Heart left ventricle (tissue), 13 donors: ENCODE data around the gene RWDD3.

ENCODE experiments used
- POLR2A ChIP-seq, 2 donors: fragments of 450-650 bp; IDR thresholded peaks; one replicate each; pipeline ENCODE4 v1.6.1; 2017; ENCODE audit warnings: antibody characterized with exemption in 2 of 2, mild to moderate bottlenecking in 2 of 2, moderate library complexity in 2 of 2
- TF ChIP-seq, protein P1 (sequence below), 12 donors: fragments of 200-600 bp; sonication (generic) in 4 of 12; IDR thresholded peaks; one replicate each; pipeline versions ENCODE4 v1.5.0 to v1.8.0; 2018 to 2022; ENCODE audit warnings: antibody characterized with exemption in 12 of 12, mild to moderate bottlenecking in 5 of 12
- donor health status: ischemic (EF 13 %, LVEDD 7.1; RV severe dilation, severe dysfunction).
- donor health status: DM: no; HTN: yes; CAD: no.
- donor health status: DM: no; HTN: no; CAD: no.
- donor health status: ischemic (EF 25% LVEDD 6.9; RV normal size, moderate dysfunction).
- donor health status: ischemic (EF 25% LVEDD 5.7; RV mildly dilated, moderate dysfunction).
- donor health status: ischemic (EF 35%, LVEDD 5.7; RV mildly dilated, moderate dysfunction).
- donor health status: nonischemic (EF 11% LVEDD 7.7; RV severe dilation, severe dysfunction).
- donor health status: DM: yes; HTN: yes; CAD: no.
- donor health status: PGD.
- donor health status: ischemic (EF 29% LVEDD 5.4; RV normal size, mild dysfunction).
- donor health status: nonischemic (EF 23%, LVEDD 6.1; RV moderate dilation, normal function).

DNA sequence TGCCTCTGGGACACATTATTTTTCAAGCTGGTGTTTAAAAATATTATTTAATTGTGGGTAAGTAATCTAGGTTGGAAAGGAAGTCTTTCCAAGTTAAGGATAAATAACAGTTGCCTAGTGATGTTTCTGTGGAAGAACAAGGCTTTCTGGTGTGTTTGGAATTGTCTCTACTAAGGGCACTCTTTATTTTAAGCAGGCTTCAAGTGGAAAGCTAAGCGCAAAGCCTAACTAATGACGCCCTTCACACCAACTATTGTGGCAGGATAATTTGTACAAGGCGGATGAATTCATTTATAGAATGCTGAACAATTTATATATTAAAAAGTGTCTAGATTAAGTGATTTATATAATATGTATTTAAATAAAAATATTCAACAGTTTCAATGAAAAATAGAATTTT is 25.1 kb upstream of the RWDD3 start:
- TF ChIP-seq, protein P1, sequence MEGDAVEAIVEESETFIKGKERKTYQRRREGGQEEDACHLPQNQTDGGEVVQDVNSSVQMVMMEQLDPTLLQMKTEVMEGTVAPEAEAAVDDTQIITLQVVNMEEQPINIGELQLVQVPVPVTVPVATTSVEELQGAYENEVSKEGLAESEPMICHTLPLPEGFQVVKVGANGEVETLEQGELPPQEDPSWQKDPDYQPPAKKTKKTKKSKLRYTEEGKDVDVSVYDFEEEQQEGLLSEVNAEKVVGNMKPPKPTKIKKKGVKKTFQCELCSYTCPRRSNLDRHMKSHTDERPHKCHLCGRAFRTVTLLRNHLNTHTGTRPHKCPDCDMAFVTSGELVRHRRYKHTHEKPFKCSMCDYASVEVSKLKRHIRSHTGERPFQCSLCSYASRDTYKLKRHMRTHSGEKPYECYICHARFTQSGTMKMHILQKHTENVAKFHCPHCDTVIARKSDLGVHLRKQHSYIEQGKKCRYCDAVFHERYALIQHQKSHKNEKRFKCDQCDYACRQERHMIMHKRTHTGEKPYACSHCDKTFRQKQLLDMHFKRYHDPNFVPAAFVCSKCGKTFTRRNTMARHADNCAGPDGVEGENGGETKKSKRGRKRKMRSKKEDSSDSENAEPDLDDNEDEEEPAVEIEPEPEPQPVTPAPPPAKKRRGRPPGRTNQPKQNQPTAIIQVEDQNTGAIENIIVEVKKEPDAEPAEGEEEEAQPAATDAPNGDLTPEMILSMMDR (IDR thresholded peaks at IDR 0.05), result no peak
- TF ChIP-seq POLR2A (IDR thresholded peaks at IDR 0.05), result no peak
